Measurements from ENCODE around the gene NPAS3. TPM values are rescaled to one million over a fixed set of nuclear protein-coding genes. Genes with fewer than 3 reads are reported as not detected.

Gene NPAS3
- total RNA-seq, 1 experiment from 2014 or later = not detected

DNA sequence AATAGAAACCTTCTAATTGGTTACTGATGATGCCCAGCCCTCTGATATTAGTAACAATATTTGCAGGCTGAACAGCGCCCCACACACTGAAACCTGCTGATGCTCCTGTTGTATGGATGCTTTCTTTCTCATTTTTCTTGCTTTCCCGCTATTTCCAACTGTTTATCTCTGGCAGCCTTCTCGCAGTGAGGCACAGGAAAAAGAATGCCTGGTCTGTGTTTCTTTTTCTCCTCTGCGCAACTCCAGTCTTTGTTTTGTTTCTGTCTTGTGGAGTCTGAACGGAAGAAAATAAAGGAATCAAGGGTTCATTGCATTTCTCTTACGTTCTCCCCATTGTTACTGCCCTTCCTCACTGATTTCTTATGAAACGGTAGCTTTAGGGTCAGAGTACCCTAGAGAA is 561.0 kb downstream of the NPAS3 start:
- Histone ChIP-seq H2AFZ (ENCODE audit: low read depth, low read length, poor library complexity, severe bottlenecking) (no peak overlapping the region), H3K36me3 (ENCODE audit: control insufficient read depth in 1 of 2, insufficient read depth in 2 of 2, low read length in 2 of 2) (no peaks in the 10 kb centered on the region), H3K27ac (ENCODE audit: low read depth, low read length) (no peak overlapping the region), H4K20me1 (ENCODE audit: insufficient read depth) (no peaks in the 10 kb centered on the region; the same call in 1 of the 2 replicates), H3K27me3 (ENCODE audit: insufficient read depth, low read length) (0 out of 2 replicates have a peak, but pooled peaks cover 4% of the 10 kb centered on the region), H3K9me3 (ENCODE audit: control insufficient read depth in 1 of 2, insufficient read depth in 1 of 2, low read depth in 1 of 2, low read length in 2 of 2) (no peaks in the 10 kb centered on the region), H3K4me1 (ENCODE audit: control insufficient read depth in 1 of 2, insufficient read depth in 2 of 2, low read length in 2 of 2) (no peaks in the 10 kb centered on the region), H3K4me2 (ENCODE audit: low read length) (no peak overlapping the region), H3K9ac (ENCODE audit: low read length) (no peak overlapping the region), H3K79me2 (ENCODE audit: insufficient read depth, low read length) (no peaks in the 10 kb centered on the region), H3K4me3 (replicated peaks in 1 of 2; ENCODE audit: low read depth in 1 of 2, low read length in 2 of 2) (no peak overlapping the region), H3K9me2 (ENCODE audit: insufficient read depth) (no peaks in the 10 kb centered on the region)
- no TSS peak for BruUV-seq (replicated peaks)
- DNase-seq (ENCODE audit: low read depth, low spot score) (no peak), ATAC-seq (no peak)
- intact Hi-C loops (cut with micrococcal nuclease) = no loop called here
- RAD21 ChIA-PET (ENCODE audit: low non-redundant PET in 1 of 2, low total read pairs in 2 of 2, uncharacterized antibody in 2 of 2, unreplicated experiment in 2 of 2) = no interaction called here
- no peak for TF ChIP-seq JUND (IDR thresholded peaks at IDR 0.05)
- no peak for TF ChIP-seq ATF3 (IDR thresholded peaks at IDR 0.05)
- no peak for TF ChIP-seq EZH2 (IDR thresholded peaks at IDR 0.05)
- TF ChIP-seq CBX3 (IDR thresholded peaks at IDR 0.05; ENCODE audit: low read depth) = no peak
- TF ChIP-seq REST (IDR thresholded peaks at IDR 0.05; ENCODE audit: low read depth) = no peak
- TF ChIP-seq TCF7L2 (IDR thresholded peaks at IDR 0.05; ENCODE audit: borderline replicate concordance, extremely low read depth, insufficient read depth, insufficient read length) = no peak
- TF ChIP-seq, protein P1, sequence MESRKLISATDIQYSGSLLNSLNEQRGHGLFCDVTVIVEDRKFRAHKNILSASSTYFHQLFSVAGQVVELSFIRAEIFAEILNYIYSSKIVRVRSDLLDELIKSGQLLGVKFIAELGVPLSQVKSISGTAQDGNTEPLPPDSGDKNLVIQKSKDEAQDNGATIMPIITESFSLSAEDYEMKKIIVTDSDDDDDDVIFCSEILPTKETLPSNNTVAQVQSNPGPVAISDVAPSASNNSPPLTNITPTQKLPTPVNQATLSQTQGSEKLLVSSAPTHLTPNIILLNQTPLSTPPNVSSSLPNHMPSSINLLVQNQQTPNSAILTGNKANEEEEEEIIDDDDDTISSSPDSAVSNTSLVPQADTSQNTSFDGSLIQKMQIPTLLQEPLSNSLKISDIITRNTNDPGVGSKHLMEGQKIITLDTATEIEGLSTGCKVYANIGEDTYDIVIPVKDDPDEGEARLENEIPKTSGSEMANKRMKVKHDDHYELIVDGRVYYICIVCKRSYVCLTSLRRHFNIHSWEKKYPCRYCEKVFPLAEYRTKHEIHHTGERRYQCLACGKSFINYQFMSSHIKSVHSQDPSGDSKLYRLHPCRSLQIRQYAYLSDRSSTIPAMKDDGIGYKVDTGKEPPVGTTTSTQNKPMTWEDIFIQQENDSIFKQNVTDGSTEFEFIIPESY (IDR thresholded peaks at IDR 0.05; ENCODE audit: extremely low read depth, insufficient replicate concordance, low read length) = no peak
- TF ChIP-seq EGR1 (IDR thresholded peaks at IDR 0.05; ENCODE audit: low read depth) = no peak
- TF ChIP-seq EZH2phosphoT487 (IDR thresholded peaks at IDR 0.05; ENCODE audit: borderline replicate concordance) = no peak
- TF ChIP-seq SRF (IDR thresholded peaks at IDR 0.05; ENCODE audit: low read depth) = no peak
- TF ChIP-seq, protein P2, sequence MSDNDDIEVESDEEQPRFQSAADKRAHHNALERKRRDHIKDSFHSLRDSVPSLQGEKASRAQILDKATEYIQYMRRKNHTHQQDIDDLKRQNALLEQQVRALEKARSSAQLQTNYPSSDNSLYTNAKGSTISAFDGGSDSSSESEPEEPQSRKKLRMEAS (IDR thresholded peaks at IDR 0.05) = no peak
- TF ChIP-seq ZFX (IDR thresholded peaks at IDR 0.05) = no peak
- no peak for TF ChIP-seq CEBPB (IDR thresholded peaks at IDR 0.05; ENCODE audit: low read depth)
- TF ChIP-seq POLR2A (IDR thresholded peaks at IDR 0.05; ENCODE audit: borderline replicate concordance, extremely low read depth, insufficient read depth, insufficient read length) = no peak
- CTCF ChIA-PET = no interaction called here
- POLR2A ChIA-PET = no interaction called here
